Sigmoid colon (tissue), 7 donors: ENCODE measurements around the gene PLA2G4D. TPM values are rescaled to one million over a fixed set of nuclear protein-coding genes. Genes with fewer than 3 reads are reported as not detected.
A peak's percentile ranks its signal among the peaks of the same experiment; 100 is the strongest.

Experiments used
- DNase-seq: peaks from one replicate; pipeline ENCODE4 v3.0.0-alpha.2; 2019
- H3K27ac ChIP-seq, 4 donors: fragments of 200-600 bp; sonication (generic); one replicate each; pipeline ENCODE4 v1.5.1; 2016 to 2019; ENCODE audit warnings: mild to moderate bottlenecking in 1 of 4
- H3K27me3 ChIP-seq, 3 donors: fragments of 200-600 bp; sonication (generic); one replicate each; pipeline ENCODE4 v1.5.1; 2019; ENCODE audit warnings: mild to moderate bottlenecking in 1 of 3
- H3K36me3 ChIP-seq, 4 donors: fragments of 200-600 bp; sonication (generic); one replicate each; pipeline ENCODE4 v1.5.1; 2016 to 2019
- H3K4me1 ChIP-seq, 4 donors: fragments of 200-600 bp; sonication (generic); one replicate each; pipeline ENCODE4 v1.5.1; 2017 to 2019
- H3K4me3 ChIP-seq, 4 donors: fragments of 200-600 bp; sonication (generic); one replicate each; pipeline ENCODE4 v1.5.1; 2017 to 2019; ENCODE audit warnings: mild to moderate bottlenecking in 2 of 4, moderate library complexity in 1 of 4
- H3K9me3 ChIP-seq, 4 donors: fragments of 200-600 bp in 3 of 4; sonication (generic) in 3 of 4; one replicate each; pipeline versions ENCODE4 v1.5.1 to v1.6.1; 2013 to 2019
- EP300 ChIP-seq, 4 donors: sonication (generic); formaldehyde crosslinking; IDR thresholded peaks; one replicate each; pipeline ENCODE4 v1.6.1; 2017; ENCODE audit warnings: antibody characterized with exemption in 4 of 4
- POLR2A ChIP-seq, 2 donors: fragments of 450-650 bp; IDR thresholded peaks; one replicate each; pipeline ENCODE4 v1.6.1; 2016; ENCODE audit warnings: antibody characterized with exemption in 2 of 2, mild to moderate bottlenecking in 2 of 2, moderate library complexity in 2 of 2
- POLR2AphosphoS5 ChIP-seq, 4 donors: sonication (generic); formaldehyde crosslinking; IDR thresholded peaks; one replicate each; pipeline ENCODE4 v1.6.1; 2017; ENCODE audit warnings: antibody characterized with exemption in 4 of 4
- WGBS, 2 donors: extraction: QIAGEN DNeasy Blood & Tissue Kit; methylation state at CpG; one replicate each; pipeline ENCODE4 v1.1.7; 2013; 5-methylcytosine and 5-hydroxymethylcytosine counted together
- intact Hi-C: fragments of 100-400 bp; cut with DNase I; formaldehyde crosslinking; loops from one replicate; pipeline ENCODE4 v1.15.1; 2023
- polyA plus RNA-seq, 3 donors: library from polyadenylated mRNA; stranded (reverse); fragments of 200-250 nt; gene quantifications; one replicate each; pipeline ENCODE4 v1.2.3, GENCODE V29; 2013
- total RNA-seq, 4 donors: library from RNA; depleted of rRNA; stranded (reverse); fragments of >200 nt; gene quantifications; one replicate each; pipeline ENCODE4 v1.1.0, GENCODE V29; 2016
- TF ChIP-seq, protein P1 (sequence below), 4 experiments: fragments of 450-650 bp in 3 of 4; fragments of 200-600 bp in 1 of 4; IDR thresholded peaks; one replicate each; pipeline ENCODE4 v1.5.1; 2016 to 2019; ENCODE audit warnings: antibody characterized with exemption in 4 of 4, mild to moderate bottlenecking in 3 of 4, moderate library complexity in 2 of 4
- donor health status: healthy with polysubstance abuse.
- donor health status: Bipolar disorder and iron deficiency.
- donor health status: healthy.

Gene PLA2G4D
- total and polyA plus RNA-seq, 7 donors, result under 0.01 to 0.31 (median 0.28) TPM; not detected in 4

DNA sequence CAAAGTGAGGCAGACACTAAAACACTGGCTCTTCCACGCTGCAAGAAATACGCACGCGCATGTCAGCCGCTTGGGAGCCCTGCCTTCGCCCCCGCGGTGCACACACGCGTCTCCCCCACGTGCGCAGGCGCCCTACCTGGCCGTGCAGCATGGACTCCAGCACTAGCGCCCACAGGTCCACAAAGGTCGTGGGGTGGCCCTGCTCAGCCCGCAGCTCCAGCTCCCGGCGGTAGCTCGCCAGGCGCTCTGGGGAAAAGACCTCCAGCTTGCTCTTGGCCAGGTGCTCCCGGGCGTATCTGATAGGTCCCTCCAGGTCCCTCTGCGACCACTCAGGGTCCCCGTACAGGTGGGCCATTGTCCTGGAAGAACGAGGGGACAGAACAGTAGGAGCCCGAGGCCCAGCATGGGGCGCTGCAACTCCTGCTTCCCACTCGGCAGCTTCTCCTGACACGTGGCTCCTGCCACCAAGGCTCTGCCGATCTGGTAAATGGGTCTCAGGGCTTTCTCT is 14.9 kb downstream of the PLA2G4D start:
- Histone ChIP-seq H3K4me3 (no peak overlapping the region), H3K36me3 (no peaks in the 10 kb centered on the region), H3K4me1 (peaks cover 0 to 4% (median 0%) of the 10 kb centered on the region in 4 donors), H3K27ac (no peak overlapping the region), H3K27me3 (peaks cover 5 to 14% (median 6%) of the 10 kb centered on the region in 3 donors), H3K9me3 (no peaks in the 10 kb centered on the region)
- intact Hi-C loops, result no loop called here
- WGBS, 2 donors, result 84 to 87% methylated on average over 31 of the region's 31 CpGs
- TF ChIP-seq POLR2AphosphoS5 (IDR thresholded peaks at IDR 0.05) (no peak), POLR2A (IDR thresholded peaks at IDR 0.05) (no peak), EP300 (IDR thresholded peaks at IDR 0.05) (no peak)
- TF ChIP-seq, protein P1, sequence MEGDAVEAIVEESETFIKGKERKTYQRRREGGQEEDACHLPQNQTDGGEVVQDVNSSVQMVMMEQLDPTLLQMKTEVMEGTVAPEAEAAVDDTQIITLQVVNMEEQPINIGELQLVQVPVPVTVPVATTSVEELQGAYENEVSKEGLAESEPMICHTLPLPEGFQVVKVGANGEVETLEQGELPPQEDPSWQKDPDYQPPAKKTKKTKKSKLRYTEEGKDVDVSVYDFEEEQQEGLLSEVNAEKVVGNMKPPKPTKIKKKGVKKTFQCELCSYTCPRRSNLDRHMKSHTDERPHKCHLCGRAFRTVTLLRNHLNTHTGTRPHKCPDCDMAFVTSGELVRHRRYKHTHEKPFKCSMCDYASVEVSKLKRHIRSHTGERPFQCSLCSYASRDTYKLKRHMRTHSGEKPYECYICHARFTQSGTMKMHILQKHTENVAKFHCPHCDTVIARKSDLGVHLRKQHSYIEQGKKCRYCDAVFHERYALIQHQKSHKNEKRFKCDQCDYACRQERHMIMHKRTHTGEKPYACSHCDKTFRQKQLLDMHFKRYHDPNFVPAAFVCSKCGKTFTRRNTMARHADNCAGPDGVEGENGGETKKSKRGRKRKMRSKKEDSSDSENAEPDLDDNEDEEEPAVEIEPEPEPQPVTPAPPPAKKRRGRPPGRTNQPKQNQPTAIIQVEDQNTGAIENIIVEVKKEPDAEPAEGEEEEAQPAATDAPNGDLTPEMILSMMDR (IDR thresholded peaks at IDR 0.05), result no peak
- peak; percentile 46 for DNase-seq

GRCh38 chr15:42078903-42079302 is 15.5 kb downstream of the PLA2G4D start:
- no peaks in the 10 kb centered on the region for H3K9me3 ChIP-seq
- H3K36me3 ChIP-seq, result no peaks in the 10 kb centered on the region
- peaks cover 3 to 10% (median 3%) of the 10 kb centered on the region in 3 donors for H3K27me3 ChIP-seq
- no peak for DNase-seq
- intact Hi-C loops, result no loop called here
- 42 to 64% methylated on average over 1 of the region's 1 CpG for WGBS, 2 donors
- no peak for TF ChIP-seq EP300 (IDR thresholded peaks at IDR 0.05)
- H3K4me1 ChIP-seq, result no peaks in the 10 kb centered on the region
- H3K27ac ChIP-seq, result no peak overlapping the region
- H3K4me3 ChIP-seq, result no peak overlapping the region

DNA sequence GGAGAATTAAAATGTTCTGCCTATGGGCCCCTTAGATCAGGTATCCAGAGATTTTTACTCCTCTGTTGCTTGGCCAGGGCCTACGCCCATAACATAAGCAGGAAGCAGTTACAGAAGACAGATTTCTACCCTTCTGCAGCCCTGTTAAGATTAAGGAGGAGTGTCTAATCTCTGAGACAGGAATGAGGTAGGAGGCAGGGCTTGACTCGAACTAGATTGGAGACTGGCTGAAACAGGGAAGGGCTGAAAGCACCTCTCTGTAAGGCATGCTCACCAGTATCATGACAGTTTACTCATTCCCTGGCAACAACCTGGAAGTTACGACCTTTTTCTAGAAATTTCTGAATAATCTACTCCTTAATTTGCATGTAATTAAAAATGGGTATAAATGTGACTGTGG is 16.7 kb downstream of the PLA2G4D start:
- Histone ChIP-seq H3K27ac (no peak overlapping the region), H3K9me3 (no peaks in the 10 kb centered on the region), H3K36me3 (no peaks in the 10 kb centered on the region), H3K4me3 (no peak overlapping the region), H3K4me1 (no peaks in the 10 kb centered on the region), H3K27me3 (no peaks in the 10 kb centered on the region)
- WGBS, 2 donors, result 29 to 67% methylated on average over 3 of the region's 3 CpGs
- TF ChIP-seq, protein P1 (IDR thresholded peaks at IDR 0.05), result no peak
- TF ChIP-seq POLR2A (IDR thresholded peaks at IDR 0.05) (no peak), POLR2AphosphoS5 (IDR thresholded peaks at IDR 0.05) (no peak), EP300 (IDR thresholded peaks at IDR 0.05) (no peak)
- intact Hi-C loops, result no loop called here
- no peak for DNase-seq

GRCh38 chr15:42073418-42073817 is 20.9 kb downstream of the PLA2G4D start:
- Histone ChIP-seq H3K27ac (no peak overlapping the region), H3K4me3 (no peak overlapping the region), H3K27me3 (no peaks in the 10 kb centered on the region), H3K36me3 (no peaks in the 10 kb centered on the region), H3K9me3 (no peaks in the 10 kb centered on the region), H3K4me1 (no peaks in the 10 kb centered on the region)
- intact Hi-C loops, result no loop called here
- no peak for DNase-seq
- TF ChIP-seq, protein P1 (IDR thresholded peaks at IDR 0.05), result no peak
- TF ChIP-seq EP300 (IDR thresholded peaks at IDR 0.05) (no peak), POLR2AphosphoS5 (IDR thresholded peaks at IDR 0.05) (no peak), POLR2A (IDR thresholded peaks at IDR 0.05) (no peak)
- WGBS, 2 donors, result 92 to 95% methylated on average over 6 of the region's 6 CpGs

- 79 to 86% methylated on average over 11 of the region's 11 CpGs for WGBS, 2 donors
- H3K4me3 ChIP-seq, result no peak overlapping the region
- no peak for TF ChIP-seq EP300 (IDR thresholded peaks at IDR 0.05)
- TF ChIP-seq POLR2A (IDR thresholded peaks at IDR 0.05), result no peak
- no peak for TF ChIP-seq POLR2AphosphoS5 (IDR thresholded peaks at IDR 0.05)
- TF ChIP-seq, protein P1 (IDR thresholded peaks at IDR 0.05), result no peak
Measured at GRCh38 chr15:42072141-42072685, 22.1 kb downstream of the PLA2G4D start.

More at GRCh38 chr15:42072141-42072685, 22.1 kb downstream of the PLA2G4D start:
- no peaks in the 10 kb centered on the region for H3K36me3 ChIP-seq
- H3K9me3 ChIP-seq, result no peaks in the 10 kb centered on the region
- H3K27me3 ChIP-seq, result no peaks in the 10 kb centered on the region
- intact Hi-C loops, result no loop called here
- H3K4me1 ChIP-seq, result no peaks in the 10 kb centered on the region
- H3K27ac ChIP-seq, result no peak overlapping the region
- DNase-seq, result peak; percentile 37
